Tibial nerve (tissue), 4 donors: Measurements from ENCODE around the gene PAX8. TPM values are rescaled to one million over a fixed set of nuclear protein-coding genes. Genes with fewer than 3 reads are reported as not detected.

ENCODE experiments used
- DNase-seq, 2 donors: peaks; one replicate each; pipeline ENCODE4 v3.0.0-alpha.2; 2019; ENCODE audit warnings: low spot score in 2 of 2
- H3K27ac ChIP-seq, 4 donors: fragments of 200-600 bp; sonication (generic) in 3 of 4; one replicate each; pipeline ENCODE4 v1.5.1; 2017 to 2019; ENCODE audit warnings: mild to moderate bottlenecking in 1 of 4
- H3K27me3 ChIP-seq, 2 donors: fragments of 200-600 bp; sonication (generic) in 1 of 2; one replicate each; pipeline versions ENCODE4 v1.5.1 to v1.6.0; 2017 to 2019
- H3K36me3 ChIP-seq, 3 donors: fragments of 200-600 bp; sonication (generic); one replicate each; pipeline ENCODE4 v1.5.1; 2018 to 2019
- H3K4me1 ChIP-seq, 4 donors: fragments of 200-600 bp; sonication (generic) in 3 of 4; one replicate each; pipeline ENCODE4 v1.5.1; 2017 to 2019
- H3K4me3 ChIP-seq, 4 donors: fragments of 200-600 bp; sonication (generic) in 3 of 4; one replicate each; pipeline ENCODE4 v1.5.1; 2017 to 2019; ENCODE audit warnings: mild to moderate bottlenecking in 1 of 4, moderate library complexity in 1 of 4
- H3K9me3 ChIP-seq, 4 donors: fragments of 200-600 bp; sonication (generic) in 3 of 4; one replicate each; pipeline ENCODE4 v1.5.1; 2017 to 2019
- CTCF ChIP-seq, 5 experiments: fragments of 200-600 bp in 3 of 5; fragments of 450-650 bp in 2 of 5; sonication (generic) in 3 of 5; IDR thresholded peaks; one replicate each; pipeline ENCODE4 v1.5.1; 2016 to 2019; ENCODE audit warnings: antibody characterized with exemption in 5 of 5, mild to moderate bottlenecking in 3 of 5, moderate library complexity in 2 of 5
- EP300 ChIP-seq, 2 donors: sonication (generic); formaldehyde crosslinking; IDR thresholded peaks; one replicate each; pipeline ENCODE4 v1.6.1; 2017; ENCODE audit warnings: antibody characterized with exemption in 2 of 2, mild to moderate bottlenecking in 1 of 2
- POLR2A ChIP-seq, 2 donors: fragments of 450-650 bp; IDR thresholded peaks; one replicate each; pipeline ENCODE4 v1.6.1; 2017; ENCODE audit warnings: antibody characterized with exemption in 2 of 2, mild to moderate bottlenecking in 2 of 2, moderate library complexity in 2 of 2
- WGBS, 2 donors: methylation state at CpG; one replicate each; pipeline ENCODE4 v1.1.5; 2018; 5-methylcytosine and 5-hydroxymethylcytosine counted together
- total RNA-seq, 4 donors: library from RNA; depleted of rRNA; stranded (reverse); fragments of >200 nt; gene quantifications; one replicate each; pipeline ENCODE4 v1.1.0, GENCODE V29; 2016

The PAX8 gene
- total RNA-seq, 4 donors from 2014 or later, result 2.2 to 11.4 (median 5.2) TPM

GRCh38 chr2:113167115-113167932 lies 111.4 kb downstream of the PAX8 start:
- Histone ChIP-seq H3K4me1 (no peaks in the 10 kb centered on the region), H3K36me3 (no peaks in the 10 kb centered on the region), H3K27ac (peak overlapping the region in 1 of 4 donors; percentile 64), H3K27me3 (no peaks in the 10 kb centered on the region), H3K4me3 (no peak overlapping the region), H3K9me3 (no peaks in the 10 kb centered on the region)
- 36 to 50% methylated on average over 12 of the region's 12 CpGs for WGBS, 2 donors
- no peak for DNase-seq
- TF ChIP-seq EP300 (IDR thresholded peaks at IDR 0.05) (no peak), CTCF (IDR thresholded peaks at IDR 0.05) (no peak), POLR2A (IDR thresholded peaks at IDR 0.05) (no peak)

GRCh38 chr2:113166187-113166645 lies 112.5 kb downstream of the PAX8 start:
- H3K9me3 ChIP-seq, result no peaks in the 10 kb centered on the region
- H3K4me1 ChIP-seq, result no peaks in the 10 kb centered on the region
- H3K36me3 ChIP-seq, result no peaks in the 10 kb centered on the region
- H3K4me3 ChIP-seq, result no peak overlapping the region
- DNase-seq, result no peak
- no peaks in the 10 kb centered on the region for H3K27me3 ChIP-seq
- H3K27ac ChIP-seq, result peak overlapping the region in 1 of 4 donors; percentile 64
- WGBS, 2 donors, result 92 to 93% methylated on average over 7 of the region's 7 CpGs
- TF ChIP-seq EP300 (IDR thresholded peaks at IDR 0.05) (no peak), POLR2A (IDR thresholded peaks at IDR 0.05) (no peak), CTCF (IDR thresholded peaks at IDR 0.05) (no peak)

Other genes with a start within 250 kb of the PAX8 start
- gene IL36B, start 226.1 kb downstream of the PAX8 start, total RNA-seq, result not detected
- not detected for gene IL36RN, start 219.7 kb downstream of the PAX8 start, total RNA-seq
- gene IL1F10, start 211.0 kb downstream of the PAX8 start, total RNA-seq, result not detected
- under 1 TPM in 1 of 4 donors, not detected in 3; 0.59 TPM for gene IL1RN, start 151.3 kb downstream of the PAX8 start, total RNA-seq
- gene PSD4, start 105.0 kb downstream of the PAX8 start, total RNA-seq, result 10 to 100 TPM in 3 of 4 donors, 1 to 10 TPM in 1; 8.7 to 20.7 (median 11.3) TPM
- gene ZNG1B, start 158.8 kb upstream of the PAX8 start, total RNA-seq, result 10 to 100 TPM; 16.3 to 27.0 (median 24.7) TPM
- gene FOXD4L1, start 219.7 kb upstream of the PAX8 start, total RNA-seq, result 1 to 10 TPM in 1 of 4 donors, not detected in 3; 1.3 TPM